ENCODE data around the gene NINL. TPM values are rescaled to one million over a fixed set of nuclear protein-coding genes. Genes with fewer than 3 reads are reported as not detected.
A peak's percentile ranks its signal among the peaks of the same experiment; 100 is the strongest.

The NINL gene
- total and polyA plus RNA-seq, 4 donors = 1.9 to 3.6 (median 2.8) TPM

DNA sequence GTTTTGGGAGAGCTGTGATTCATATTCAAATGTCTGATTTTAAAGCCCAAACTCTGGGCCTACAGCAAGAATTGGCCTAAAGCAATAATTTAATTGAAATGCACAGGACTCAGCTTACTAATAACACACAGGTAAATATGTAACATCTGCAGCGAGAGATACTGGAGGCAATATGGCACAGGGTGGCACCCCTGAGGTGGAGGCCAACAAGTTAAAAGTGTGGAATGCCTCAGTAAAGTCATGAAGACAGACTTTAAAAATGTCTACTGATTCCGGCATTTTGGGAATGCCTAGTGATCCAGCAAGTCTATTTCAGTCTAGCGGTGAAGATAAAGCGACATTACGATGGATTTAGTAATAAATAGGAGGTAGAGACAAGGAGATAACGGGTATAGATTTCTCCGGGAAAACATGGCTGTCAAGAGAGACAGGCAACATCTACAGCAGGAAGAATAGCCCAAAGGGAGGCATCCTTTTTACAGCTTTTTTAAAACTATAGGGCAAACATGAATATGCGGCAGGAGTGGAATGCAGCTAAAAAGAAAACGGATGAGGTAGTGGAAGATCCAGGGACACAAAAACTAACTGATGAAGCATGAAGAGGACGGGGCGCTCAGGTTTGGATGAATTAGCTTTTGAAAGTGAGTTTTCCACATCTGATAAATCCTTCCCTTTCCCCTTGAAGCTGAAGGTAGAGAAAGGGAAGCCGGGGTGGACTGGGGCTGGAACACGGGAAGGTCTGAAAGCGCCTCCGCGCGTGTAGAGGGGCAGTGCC lies 37.3 kb upstream of the NINL start:
- Histone ChIP-seq H3K36me3 (ENCODE audit: control insufficient read depth in 4 of 4, insufficient read depth in 3 of 4, low read depth in 1 of 4, low read length in 3 of 4) (peaks cover 0 to 2% (median 0%) of the 10 kb centered on the region in 4 donors), H3K4me3 (ENCODE audit: low read depth in 1 of 3, low read length in 3 of 3) (peak overlapping the region; percentile 77 to 99 (median 96)), H3K9ac (ENCODE audit: low read depth in 1 of 2, low read length in 2 of 2) (peak overlapping the region; percentile 95 to 98), H3K27ac (ENCODE audit: low read depth in 1 of 2, low read length in 2 of 2) (peak overlapping the region; percentile 98 to 100), H3K27me3 (ENCODE audit: control insufficient read depth in 4 of 4, insufficient read depth in 4 of 4, low read length in 3 of 4) (no peaks in the 10 kb centered on the region), H3K9me3 (ENCODE audit: control insufficient read depth in 4 of 4, low read length in 3 of 4) (no peaks in the 10 kb centered on the region), H3K4me1 (ENCODE audit: control insufficient read depth in 4 of 4, insufficient read depth in 4 of 4, low read length in 3 of 4) (peaks cover 0 to 15% (median 9%) of the 10 kb centered on the region in 4 donors)
- 37% methylated on average over 17 of the region's 17 CpGs for WGBS
- no peak for DNase-seq (ENCODE audit: low spot score)
- TF ChIP-seq JUND (IDR thresholded peaks at IDR 0.05) (no peak), ATF3 (IDR thresholded peaks at IDR 0.05) (no peak), TAF1 (conservative IDR thresholded peaks at IDR 0.05) (no peak), MAX (IDR thresholded peaks at IDR 0.05) (peak; percentile 31), FOXA2 (IDR thresholded peaks at IDR 0.05) (no peak), YY1 (IDR thresholded peaks at IDR 0.05) (peak; percentile 31)

- H3K9me3 ChIP-seq (ENCODE audit: control insufficient read depth in 4 of 4, low read length in 3 of 4) = no peaks in the 10 kb centered on the region
- no peak overlapping the region for H3K27ac ChIP-seq (ENCODE audit: low read depth in 1 of 2, low read length in 2 of 2)
- TF ChIP-seq HNF4A (conservative IDR thresholded peaks at IDR 0.05) (no peak), FOXA1 (IDR thresholded peaks at IDR 0.05) (no peak), NR2F2 (IDR thresholded peaks at IDR 0.05) (no peak), FOXA2 (IDR thresholded peaks at IDR 0.05) (no peak), HNF4G (IDR thresholded peaks at IDR 0.05) (no peak), MAX (IDR thresholded peaks at IDR 0.05) (no peak), SP1 (IDR thresholded peaks at IDR 0.05) (no peak), YY1 (IDR thresholded peaks at IDR 0.05) (no peak), ZBTB33 (IDR thresholded peaks at IDR 0.05) (no peak), RXRA (IDR thresholded peaks at IDR 0.05) (no peak), GABPA (IDR thresholded peaks at IDR 0.05 in 1 of 2, conservative IDR thresholded peaks at IDR 0.05 in 1 of 2) (no peak), TAF1 (conservative IDR thresholded peaks at IDR 0.05) (no peak), RAD21 (IDR thresholded peaks at IDR 0.05) (no peak), JUND (IDR thresholded peaks at IDR 0.05) (no peak), ATF3 (IDR thresholded peaks at IDR 0.05) (no peak), CTCF (IDR thresholded peaks at IDR 0.05; ENCODE audit: low read depth, low read length, missing input control) (no peak), REST (IDR thresholded peaks at IDR 0.05) (no peak)
- peaks cover 0 to 15% (median 9%) of the 10 kb centered on the region in 4 donors for H3K4me1 ChIP-seq (ENCODE audit: control insufficient read depth in 4 of 4, insufficient read depth in 4 of 4, low read length in 3 of 4)
- H3K4me3 ChIP-seq (ENCODE audit: low read depth in 1 of 3, low read length in 3 of 3) = no peak overlapping the region
- no peaks in the 10 kb centered on the region for H3K27me3 ChIP-seq (ENCODE audit: control insufficient read depth in 4 of 4, insufficient read depth in 4 of 4, low read length in 3 of 4)
- 94% methylated on average over 6 of the region's 6 CpGs for WGBS
- H3K36me3 ChIP-seq (ENCODE audit: control insufficient read depth in 4 of 4, insufficient read depth in 3 of 4, low read depth in 1 of 4, low read length in 3 of 4) = peaks cover 0 to 2% (median 0%) of the 10 kb centered on the region in 4 donors
- no peak overlapping the region for H3K9ac ChIP-seq (ENCODE audit: low read depth in 1 of 2, low read length in 2 of 2)
- no peak for DNase-seq (ENCODE audit: low spot score)
Measured at GRCh38 chr20:25622049-25622448, 36.7 kb upstream of the NINL start.

All from liver (tissue), 9 donors.